Keratinocyte (primary cell): ENCODE data around the gene OR7A5.

Experiments
- EZH2 ChIP-seq: IDR thresholded peaks from one replicate; pipeline ENCODE4 v1.6.1; 2012; ENCODE audit warnings: inconsistent platforms, mild to moderate bottlenecking, low read length, moderate library complexity
- TF ChIP-seq, protein P1 (sequence below), 3 experiments: IDR thresholded peaks in 1 of 3; conservative IDR thresholded peaks in 1 of 3; optimal IDR thresholded peaks in 1 of 3; 2 replicates in 2 of 3; 3 replicates in 1 of 3; pipeline versions ENCODE3 to v1.5.1; 2011; ENCODE audit warnings: low read length in 3 of 3, mild to moderate bottlenecking in 3 of 3, moderate library complexity in 2 of 3, control low read depth in 1 of 3, inconsistent platforms in 1 of 3; ENCODE audit not compliant: insufficient read depth in 2 of 3; ENCODE audit errors: extremely low read depth in 1 of 3

DNA sequence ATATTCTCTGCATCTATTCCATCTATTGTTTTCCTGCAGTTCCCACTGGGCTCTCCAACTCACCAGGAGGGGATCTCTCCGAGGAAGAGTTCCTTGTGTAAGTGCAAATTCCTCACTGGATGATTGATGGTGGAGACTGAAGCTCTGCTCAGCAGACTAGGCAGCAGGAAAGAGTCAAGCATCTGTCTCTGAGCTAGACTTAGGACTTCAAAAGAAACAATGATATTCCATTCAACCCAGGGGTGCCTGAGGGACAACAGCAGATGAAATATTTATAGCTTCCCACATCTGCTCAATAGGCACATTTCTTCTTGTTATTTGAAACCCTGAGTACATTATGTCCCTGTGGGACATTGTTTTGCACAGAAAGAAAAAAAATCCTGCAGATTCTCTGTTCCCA, at the start of gene OR7A5, which contains the start of gene OR7C1:
- TF ChIP-seq, protein P1, sequence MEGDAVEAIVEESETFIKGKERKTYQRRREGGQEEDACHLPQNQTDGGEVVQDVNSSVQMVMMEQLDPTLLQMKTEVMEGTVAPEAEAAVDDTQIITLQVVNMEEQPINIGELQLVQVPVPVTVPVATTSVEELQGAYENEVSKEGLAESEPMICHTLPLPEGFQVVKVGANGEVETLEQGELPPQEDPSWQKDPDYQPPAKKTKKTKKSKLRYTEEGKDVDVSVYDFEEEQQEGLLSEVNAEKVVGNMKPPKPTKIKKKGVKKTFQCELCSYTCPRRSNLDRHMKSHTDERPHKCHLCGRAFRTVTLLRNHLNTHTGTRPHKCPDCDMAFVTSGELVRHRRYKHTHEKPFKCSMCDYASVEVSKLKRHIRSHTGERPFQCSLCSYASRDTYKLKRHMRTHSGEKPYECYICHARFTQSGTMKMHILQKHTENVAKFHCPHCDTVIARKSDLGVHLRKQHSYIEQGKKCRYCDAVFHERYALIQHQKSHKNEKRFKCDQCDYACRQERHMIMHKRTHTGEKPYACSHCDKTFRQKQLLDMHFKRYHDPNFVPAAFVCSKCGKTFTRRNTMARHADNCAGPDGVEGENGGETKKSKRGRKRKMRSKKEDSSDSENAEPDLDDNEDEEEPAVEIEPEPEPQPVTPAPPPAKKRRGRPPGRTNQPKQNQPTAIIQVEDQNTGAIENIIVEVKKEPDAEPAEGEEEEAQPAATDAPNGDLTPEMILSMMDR (optimal IDR thresholded peaks at IDR 0.05 in 1 of 3, IDR thresholded peaks at IDR 0.05 in 1 of 3, conservative IDR thresholded peaks at IDR 0.05 in 1 of 3; ENCODE audit: extremely low read depth in 1 of 3, insufficient read depth in 2 of 3, low read length in 3 of 3): no peak
- no peak for TF ChIP-seq EZH2
